IMR-90 (cell line): ENCODE results near the gene CNPPD1.

Experiments used
- CEBPB ChIP-seq: IDR thresholded peaks from 2 replicates; pipeline ENCODE4 v1.6.1; 2012; ENCODE audit warnings: low read depth, low read length, improper control_type of control experiment
- MAZ ChIP-seq: IDR thresholded peaks from 2 replicates; pipeline ENCODE4 v1.6.1; 2012; ENCODE audit warnings: low read depth, mild to moderate bottlenecking, low read length, improper control_type of control experiment, moderate library complexity, borderline replicate concordance
- MXI1 ChIP-seq: IDR thresholded peaks from 2 replicates; pipeline ENCODE4 v1.6.1; 2012; ENCODE audit warnings: low read depth, mild to moderate bottlenecking, low read length, moderate library complexity, borderline replicate concordance
- NFE2L2 ChIP-seq: fragments of 150-350 bp; IDR thresholded peaks from 2 replicates; pipeline ENCODE4 v1.6.1; 2016; ENCODE audit warnings: low read depth, mild to moderate bottlenecking, low read length
- POLR2A ChIP-seq: IDR thresholded peaks from 2 replicates; pipeline ENCODE4 v1.6.1; 2012; ENCODE audit warnings: mild to moderate bottlenecking, low read depth, low read length
- RFX5 ChIP-seq: IDR thresholded peaks from 2 replicates; pipeline ENCODE4 v1.8.0; 2012; ENCODE audit warnings: low read depth, mild to moderate bottlenecking, low read length, moderate library complexity
- TF ChIP-seq, protein P1 (sequence below): conservative IDR thresholded peaks from 2 replicates; pipeline ENCODE4 v1.5.1; 2012; ENCODE audit warnings: mild to moderate bottlenecking, low read depth, low read length, improper control_type of control experiment
- TF ChIP-seq, protein P2 (sequence below): fragments of 150-350 bp; IDR thresholded peaks from 2 replicates; pipeline ENCODE4 v1.6.1; 2017; ENCODE audit warnings: mild to moderate bottlenecking, antibody characterized with exemption, low read length, low read depth

DNA sequence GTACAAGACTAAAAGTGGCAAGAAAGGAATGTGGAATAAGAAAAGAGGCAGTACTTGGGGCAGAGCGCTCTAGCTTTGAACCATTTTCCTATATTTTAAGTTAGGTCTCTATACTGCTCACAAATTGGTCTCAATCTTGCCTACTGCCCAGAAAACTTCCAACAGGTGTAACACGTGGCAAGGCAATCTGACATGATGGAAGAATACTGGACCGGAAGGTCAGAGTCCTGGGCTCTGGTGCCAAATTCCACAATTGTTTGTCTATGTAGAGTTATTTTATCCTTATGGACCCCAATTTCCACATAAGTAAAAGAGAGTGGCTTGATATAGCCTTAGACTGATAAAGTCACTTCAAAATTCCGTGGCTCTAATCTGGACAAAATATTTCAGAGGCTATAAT, 45.0 kb downstream of the CNPPD1 start:
- TF ChIP-seq CEBPB (no peak), POLR2A (no peak), RFX5 (no peak), MXI1 (no peak), MAZ (no peak), NFE2L2 (no peak)
- TF ChIP-seq, protein P1, sequence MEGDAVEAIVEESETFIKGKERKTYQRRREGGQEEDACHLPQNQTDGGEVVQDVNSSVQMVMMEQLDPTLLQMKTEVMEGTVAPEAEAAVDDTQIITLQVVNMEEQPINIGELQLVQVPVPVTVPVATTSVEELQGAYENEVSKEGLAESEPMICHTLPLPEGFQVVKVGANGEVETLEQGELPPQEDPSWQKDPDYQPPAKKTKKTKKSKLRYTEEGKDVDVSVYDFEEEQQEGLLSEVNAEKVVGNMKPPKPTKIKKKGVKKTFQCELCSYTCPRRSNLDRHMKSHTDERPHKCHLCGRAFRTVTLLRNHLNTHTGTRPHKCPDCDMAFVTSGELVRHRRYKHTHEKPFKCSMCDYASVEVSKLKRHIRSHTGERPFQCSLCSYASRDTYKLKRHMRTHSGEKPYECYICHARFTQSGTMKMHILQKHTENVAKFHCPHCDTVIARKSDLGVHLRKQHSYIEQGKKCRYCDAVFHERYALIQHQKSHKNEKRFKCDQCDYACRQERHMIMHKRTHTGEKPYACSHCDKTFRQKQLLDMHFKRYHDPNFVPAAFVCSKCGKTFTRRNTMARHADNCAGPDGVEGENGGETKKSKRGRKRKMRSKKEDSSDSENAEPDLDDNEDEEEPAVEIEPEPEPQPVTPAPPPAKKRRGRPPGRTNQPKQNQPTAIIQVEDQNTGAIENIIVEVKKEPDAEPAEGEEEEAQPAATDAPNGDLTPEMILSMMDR: no peak
- TF ChIP-seq, protein P2, sequence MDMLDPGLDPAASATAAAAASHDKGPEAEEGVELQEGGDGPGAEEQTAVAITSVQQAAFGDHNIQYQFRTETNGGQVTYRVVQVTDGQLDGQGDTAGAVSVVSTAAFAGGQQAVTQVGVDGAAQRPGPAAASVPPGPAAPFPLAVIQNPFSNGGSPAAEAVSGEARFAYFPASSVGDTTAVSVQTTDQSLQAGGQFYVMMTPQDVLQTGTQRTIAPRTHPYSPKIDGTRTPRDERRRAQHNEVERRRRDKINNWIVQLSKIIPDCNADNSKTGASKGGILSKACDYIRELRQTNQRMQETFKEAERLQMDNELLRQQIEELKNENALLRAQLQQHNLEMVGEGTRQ: no peak
